GM19023 (cell line): ENCODE data around the gene KLHL42.
"Not testable (repeated sequence)": the region's sequence is repeated elsewhere in the genome, so short reads cannot be mapped to it uniquely, and the experiment has no call there.

Experiments
- ATAC-seq: cut with Tn5 transposase; IDR thresholded peaks from one replicate; pipeline ENCODE4 v1.9.1; 2021; ENCODE audit warnings: mild to moderate bottlenecking, moderate library complexity; ENCODE audit not compliant: unreplicated experiment

KLHL42 gene

GRCh38 chr12:27779920-27780611 lies at the start of gene KLHL42, which contains the start of gene MANSC4:
Gene KLHL42 (plus strand): TSS chr12:27780233. CDS start chr12:27780331, 98 bp downstream.
Gene MANSC4 (minus strand): TSS chr12:27780236. CDS start chr12:27771276, 8,960 bp downstream.
- ATAC-seq = peak; percentile 77

- no peak for ATAC-seq
Observed at GRCh38 chr12:27732281-27732680, 47.8 kb upstream of the KLHL42 start.

GRCh38 chr12:27733052-27733656 lies 46.9 kb upstream of the KLHL42 start:
- peak; percentile 62 for ATAC-seq

GRCh38 chr12:27733791-27734190 lies 46.2 kb upstream of the KLHL42 start:
- ATAC-seq = no peak

- not testable (repeated sequence) for ATAC-seq
Observed at GRCh38 chr12:27734321-27734720, 45.7 kb upstream of the KLHL42 start.

- ATAC-seq = no peak
Observed at GRCh38 chr12:27743601-27744000, 36.4 kb upstream of the KLHL42 start.

- not testable (repeated sequence) for ATAC-seq
Observed at GRCh38 chr12:27745734-27746133, 34.3 kb upstream of the KLHL42 start.

- no peak for ATAC-seq
Observed at GRCh38 chr12:27747111-27747820, 32.8 kb upstream of the KLHL42 start.

GRCh38 chr12:27751386-27752047 lies 28.5 kb upstream of the KLHL42 start:
- no peak for ATAC-seq

GRCh38 chr12:27754795-27755194 lies 25.2 kb upstream of the KLHL42 start:
- ATAC-seq = no peak

GRCh38 chr12:27756670-27757195 lies 23.3 kb upstream of the KLHL42 start:
- ATAC-seq = no peak

- ATAC-seq = no peak
Observed at GRCh38 chr12:27762757-27763156, 17.3 kb upstream of the KLHL42 start.

- ATAC-seq = no peak
Observed at GRCh38 chr12:27766587-27766986, 13.4 kb upstream of the KLHL42 start.

- no peak for ATAC-seq
Observed at GRCh38 chr12:27769142-27769673, 10.8 kb upstream of the KLHL42 start.

GRCh38 chr12:27771481-27772327 lies 8.3 kb upstream of the KLHL42 start:
- ATAC-seq = no peak

GRCh38 chr12:27772328-27773049 lies 7.5 kb upstream of the KLHL42 start:
- no peak for ATAC-seq

GRCh38 chr12:27777141-27777540 lies 2.9 kb upstream of the KLHL42 start:
- no peak for ATAC-seq

GRCh38 chr12:27778206-27778605 lies 1.8 kb upstream of the KLHL42 start:
- ATAC-seq = no peak

- ATAC-seq = peak; percentile 26
Observed at GRCh38 chr12:27779416-27779919, 565 bp upstream of the KLHL42 start.
